HepG2 (cell line): ENCODE data around the gene PTH2. TPM values are rescaled to one million over a fixed set of nuclear protein-coding genes. Genes with fewer than 3 reads are reported as not detected.

Source experiments
- ATAC-seq: fragments of 200-7000 bp; cut with Tn5 transposase; 3 replicates; pipeline ENCODE4 v1.9.1; 2020; ENCODE audit warnings: mild to moderate bottlenecking, moderate library complexity
- BruUV-seq: library from RNA; stranded (reverse); fragments of 400-500 nt; replicated peaks from 2 replicates; lab custom pipeline; 2021; lab: Mats Ljungman, UMichigan
- CTCF ChIA-PET: fragments of 300-600 bp; formaldehyde crosslinking; extraction: SDS; loops from one replicate; lab custom pipeline; 2021; ENCODE audit warnings: low total read pairs, inconsistent platforms, low intra/inter-chr PET ratio; lab: Yijun Ruan, JAX
- POLR2A ChIA-PET: fragments of 350-600 bp; sonication (Branson Sonifier 250); formaldehyde crosslinking; loops from one replicate; lab custom pipeline; 2020; ENCODE audit warnings: antibody characterized with exemption, inconsistent platforms; lab: Yijun Ruan, JAX
- DNase-seq: peaks from one replicate; pipeline ENCODE4 v3.0.0-alpha.2; 2015; ENCODE audit warnings: low spot score
- FAIRE-seq: peaks from 3 replicates; lab custom pipeline; 2011; peaks lifted over from hg19 to GRCh38; lab: Jason Lieb, UNC
- H2AFZ ChIP-seq: one replicate; pipeline ENCODE4 v1.6.1; 2011; ENCODE audit warnings: low read length, inconsistent platforms
- H3K27ac ChIP-seq: fragments of 300-600 bp; 3 replicates; pipeline ENCODE4 v1.8.0; 2011; ENCODE audit warnings: mixed run types, mild to moderate bottlenecking, mixed read lengths, low read length, inconsistent platforms; ENCODE audit not compliant: insufficient read depth; ENCODE audit errors: extremely low read length
- H3K27me3 ChIP-seq, 2 experiments: fragments of 200-600 bp in 1 of 2; 2 replicates in 1 of 2; 3 replicates in 1 of 2; pipeline versions ENCODE4 v1.6.0 to v1.8.0; 2011; ENCODE audit warnings: low read length in 2 of 2, mild to moderate bottlenecking in 2 of 2, moderate library complexity in 2 of 2, inconsistent platforms in 1 of 2; ENCODE audit not compliant: insufficient read depth in 2 of 2, control insufficient read depth in 1 of 2
- H3K36me3 ChIP-seq, 2 experiments: fragments of 200-600 bp in 1 of 2; replicated peaks in 1 of 2; 2 replicates in 1 of 2; 3 replicates in 1 of 2; pipeline versions ENCODE4 v1.5.1 to v1.8.0; 2011; ENCODE audit warnings: low read length in 2 of 2, inconsistent platforms in 1 of 2; ENCODE audit not compliant: insufficient read depth in 2 of 2, control insufficient read depth in 1 of 2
- H3K4me1 ChIP-seq: 2 replicates; pipeline ENCODE4 v1.5.1; 2012; ENCODE audit warnings: low read length, inconsistent platforms; ENCODE audit not compliant: insufficient read depth
- H3K4me2 ChIP-seq: 2 replicates; pipeline ENCODE4 v1.6.0; 2011; ENCODE audit warnings: low read depth, low read length, inconsistent platforms
- H3K4me3 ChIP-seq, 3 experiments: fragments of 200-600 bp in 1 of 3; sonication (generic), shearing (Covaris generic) in 1 of 3; replicated peaks in 1 of 3; 2 replicates each; pipeline ENCODE4 v1.5.1; 2011 to 2016; ENCODE audit warnings: low read length in 3 of 3, inconsistent platforms in 2 of 3, low read depth in 2 of 3, mild to moderate bottlenecking in 2 of 3, control low read depth in 1 of 3, mixed read lengths in 1 of 3; ENCODE audit not compliant: insufficient read depth in 1 of 3
- H3K79me2 ChIP-seq: one replicate; pipeline ENCODE4 v1.6.1; 2011; ENCODE audit warnings: low read length, inconsistent platforms; ENCODE audit not compliant: insufficient read depth
- H3K9ac ChIP-seq: 2 replicates; pipeline ENCODE4 v1.6.0; 2011; ENCODE audit warnings: mild to moderate bottlenecking, low read depth, low read length, inconsistent platforms; ENCODE audit not compliant: insufficient read depth
- H3K9me3 ChIP-seq: 2 replicates; pipeline ENCODE4 v1.5.1; 2012; ENCODE audit warnings: mild to moderate bottlenecking, low read length
- H4K20me1 ChIP-seq: 2 replicates; pipeline ENCODE4 v1.6.0; 2011; ENCODE audit warnings: inconsistent platforms, mild to moderate bottlenecking, low read length, moderate library complexity; ENCODE audit not compliant: insufficient read depth
- NR2C2 ChIP-seq: sonication (generic); formaldehyde crosslinking; IDR thresholded peaks from 2 replicates; pipeline ENCODE4 v1.4.0; 2020; ENCODE audit warnings: missing genetic modification reagents, mild to moderate bottlenecking, moderate library complexity, borderline replicate concordance
- SMAD9 ChIP-seq: sonication (generic); formaldehyde crosslinking; IDR thresholded peaks from 2 replicates; pipeline ENCODE4 v1.5.1; 2020; ENCODE audit warnings: mild to moderate bottlenecking, missing genetic modification reagents
- SRY ChIP-seq: sonication (generic); formaldehyde crosslinking; IDR thresholded peaks from 2 replicates; pipeline ENCODE4 v1.8.0; 2022; ENCODE audit warnings: mild to moderate bottlenecking, missing genetic modification reagents
- ZBTB3 ChIP-seq: sonication (generic); formaldehyde crosslinking; IDR thresholded peaks from 2 replicates; pipeline ENCODE4 v1.4.0; 2020; ENCODE audit warnings: low read depth, mild to moderate bottlenecking, moderate library complexity, missing genetic modification reagents, borderline replicate concordance
- ZNF564 ChIP-seq: sonication (generic); formaldehyde crosslinking; IDR thresholded peaks from 2 replicates; pipeline ENCODE4 v1.8.1; 2023; ENCODE audit warnings: mild to moderate bottlenecking, missing genetic modification reagents
- ZNF605 ChIP-seq: sonication (generic); formaldehyde crosslinking; IDR thresholded peaks from 2 replicates; pipeline ENCODE4 v1.8.0; 2022; ENCODE audit warnings: mild to moderate bottlenecking, missing genetic modification reagents
- WGBS: methylation state at CpG from one replicate; pipeline ENCODE4 v1.1.6; 2017; ENCODE audit warnings: low lambda C conversion rate; 5-methylcytosine and 5-hydroxymethylcytosine counted together
- in situ Hi-C: cut with HindIII; loops from 2 replicates; pipeline ENCODE4 v1.10.0; 2017; ENCODE audit warnings: low pct_unique_long_range_greater_than_20kb; ENCODE audit not compliant: extremely low pct_ligation_motif_present
- intact Hi-C: fragments of 100-400 bp; cut with micrococcal nuclease; formaldehyde crosslinking; loops from one replicate; pipeline ENCODE4 v1.10.0; 2022; ENCODE audit not compliant: unreplicated experiment
- polyA plus RNA-seq, 8 experiments: library from polyadenylated mRNA; depleted of rRNA in 3 of 8; stranded (reverse) in 7 of 8; unstranded in 1 of 8; fragments of >200 nt; fragmentation: Illumina TruSeq in 4 of 8; extraction: Trizol in 4 of 8; gene quantifications; 2 replicates each; pipeline versions ENCODE4 v1.2.1 to v1.2.3, GENCODE V29; 2011 to 2016; ENCODE audit warnings: low read depth in 4 of 8, missing spikeins in 1 of 8, mixed read lengths in 1 of 8; ENCODE audit not compliant: insufficient read depth in 1 of 8
- total RNA-seq, 5 experiments: library from RNA; depleted of rRNA; stranded (reverse); fragments of >200 nt; fragmentation: Illumina TruSeq; extraction: Trizol; gene quantifications; 2 replicates each; pipeline ENCODE4 v1.2.3, GENCODE V29; 2016; ENCODE audit warnings: low read depth in 1 of 5
- TF ChIP-seq, protein P1 (sequence below): IDR thresholded peaks from 2 replicates; pipeline ENCODE4 v1.6.1; 2016; ENCODE audit warnings: missing compliant biosample characterization, missing genetic modification reagents, borderline replicate concordance
- TF ChIP-seq, protein P2 (sequence below): sonication (generic); formaldehyde crosslinking; IDR thresholded peaks from 2 replicates; pipeline ENCODE4 v1.5.0; 2020; ENCODE audit warnings: missing genetic modification reagents, mild to moderate bottlenecking, borderline replicate concordance
- TF ChIP-seq, protein P3 (sequence below): sonication (generic); formaldehyde crosslinking; conservative IDR thresholded peaks from 2 replicates; pipeline ENCODE4 v1.8.0; 2022; ENCODE audit warnings: missing genetic modification reagents

The PTH2 gene
- total and polyA plus RNA-seq, 2 of the 13 experiments (the other 11 are each of a cell fraction or from before 2014, with no cell fraction given): not detected

DNA sequence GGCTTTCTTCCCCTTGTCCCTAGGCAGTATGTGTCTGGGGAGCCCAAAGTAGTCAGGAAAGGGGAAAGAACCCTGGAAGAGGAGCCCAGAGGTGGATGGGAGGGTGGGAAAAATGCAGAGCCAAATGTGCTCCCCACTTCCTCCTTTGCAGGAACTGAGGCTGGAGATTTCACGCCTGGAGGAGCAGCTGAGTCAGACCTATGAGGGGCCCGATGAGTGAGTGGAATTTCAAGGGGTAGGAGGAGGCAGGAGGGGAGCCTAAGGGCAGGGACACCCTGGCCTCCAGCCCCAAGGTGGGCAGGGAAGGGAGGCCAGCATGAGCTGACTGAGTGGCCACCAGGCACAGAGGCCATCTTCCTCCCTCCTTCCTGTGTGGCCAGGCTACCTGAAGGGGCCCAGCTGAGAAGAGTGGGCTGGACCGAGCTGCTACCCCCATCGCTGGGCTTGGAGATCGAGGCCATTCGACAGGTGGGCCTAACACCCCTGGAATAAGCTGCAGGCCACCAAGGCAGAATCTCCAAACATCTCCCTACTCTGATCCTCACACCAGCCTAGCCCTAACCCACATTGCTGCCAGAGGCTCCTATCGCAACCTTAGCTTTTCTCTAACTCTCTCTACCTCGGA lies 14.3 kb downstream of the PTH2 start (continued):
- TF ChIP-seq, protein P1, sequence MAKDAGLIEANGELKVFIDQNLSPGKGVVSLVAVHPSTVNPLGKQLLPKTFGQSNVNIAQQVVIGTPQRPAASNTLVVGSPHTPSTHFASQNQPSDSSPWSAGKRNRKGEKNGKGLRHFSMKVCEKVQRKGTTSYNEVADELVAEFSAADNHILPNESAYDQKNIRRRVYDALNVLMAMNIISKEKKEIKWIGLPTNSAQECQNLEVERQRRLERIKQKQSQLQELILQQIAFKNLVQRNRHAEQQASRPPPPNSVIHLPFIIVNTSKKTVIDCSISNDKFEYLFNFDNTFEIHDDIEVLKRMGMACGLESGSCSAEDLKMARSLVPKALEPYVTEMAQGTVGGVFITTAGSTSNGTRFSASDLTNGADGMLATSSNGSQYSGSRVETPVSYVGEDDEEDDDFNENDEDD (CRISPR knock-in tag): no peak
- TF ChIP-seq ZBTB3 (CRISPR knock-in tag): no peak
- no peak for TF ChIP-seq NR2C2 (CRISPR knock-in tag)
- no peak for TF ChIP-seq SMAD9 (CRISPR knock-in tag)
- TF ChIP-seq SRY (CRISPR knock-in tag): no peak
- no peak for TF ChIP-seq ZNF605 (CRISPR knock-in tag)
- TF ChIP-seq, protein P2, sequence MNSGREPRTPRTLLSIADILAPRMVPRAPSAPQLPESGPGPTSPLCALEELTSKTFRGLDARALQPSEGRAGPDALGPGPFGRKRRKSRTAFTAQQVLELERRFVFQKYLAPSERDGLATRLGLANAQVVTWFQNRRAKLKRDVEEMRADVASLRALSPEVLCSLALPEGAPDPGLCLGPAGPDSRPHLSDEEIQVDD (CRISPR knock-in tag): no peak
- TF ChIP-seq, protein P3, sequence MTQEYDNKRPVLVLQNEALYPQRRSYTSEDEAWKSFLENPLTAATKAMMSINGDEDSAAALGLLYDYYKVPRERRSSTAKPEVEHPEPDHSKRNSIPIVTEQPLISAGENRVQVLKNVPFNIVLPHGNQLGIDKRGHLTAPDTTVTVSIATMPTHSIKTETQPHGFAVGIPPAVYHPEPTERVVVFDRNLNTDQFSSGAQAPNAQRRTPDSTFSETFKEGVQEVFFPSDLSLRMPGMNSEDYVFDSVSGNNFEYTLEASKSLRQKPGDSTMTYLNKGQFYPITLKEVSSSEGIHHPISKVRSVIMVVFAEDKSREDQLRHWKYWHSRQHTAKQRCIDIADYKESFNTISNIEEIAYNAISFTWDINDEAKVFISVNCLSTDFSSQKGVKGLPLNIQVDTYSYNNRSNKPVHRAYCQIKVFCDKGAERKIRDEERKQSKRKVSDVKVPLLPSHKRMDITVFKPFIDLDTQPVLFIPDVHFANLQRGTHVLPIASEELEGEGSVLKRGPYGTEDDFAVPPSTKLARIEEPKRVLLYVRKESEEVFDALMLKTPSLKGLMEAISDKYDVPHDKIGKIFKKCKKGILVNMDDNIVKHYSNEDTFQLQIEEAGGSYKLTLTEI: no peak

DNA sequence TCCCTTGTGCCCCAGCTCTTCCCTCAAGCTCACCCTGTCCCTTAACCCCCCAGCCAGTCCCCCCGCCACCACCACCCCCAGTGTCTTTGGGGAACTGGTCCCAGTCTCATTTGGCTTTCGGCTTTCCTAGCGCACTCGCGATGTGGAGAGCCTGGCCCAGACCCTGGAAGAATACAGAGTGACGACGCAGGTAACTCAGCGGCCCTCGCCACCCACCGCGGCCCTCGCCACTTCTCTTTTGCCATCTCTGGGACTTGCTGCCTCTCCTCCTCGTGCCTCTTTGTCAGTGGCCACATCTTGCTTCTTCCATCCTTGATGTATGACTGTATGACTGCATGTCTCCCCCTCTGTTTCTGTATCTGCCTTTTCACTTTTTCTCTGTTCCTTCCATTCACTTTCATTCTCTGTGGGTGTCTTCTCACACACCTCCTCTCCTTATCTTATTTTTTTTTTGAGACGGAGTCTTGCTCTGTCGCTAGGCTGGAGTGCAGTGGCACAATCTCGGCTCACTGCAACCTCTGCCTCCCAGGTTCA lies 15.7 kb downstream of the PTH2 start:
- DNase-seq (no peak), FAIRE-seq (no peak), ATAC-seq (no peak)
- H3K4me2 ChIP-seq: no peak overlapping the region
- no peak overlapping the region for H3K4me3 ChIP-seq
- no peak for TF ChIP-seq ZNF564 (CRISPR knock-in tag)
- WGBS: 66% methylated on average over 16 of the region's 16 CpGs
- no peak overlapping the region for H3K27ac ChIP-seq
- H2AFZ ChIP-seq: no peak overlapping the region
- no peak overlapping the region for H3K9ac ChIP-seq
- ChIA-PET CTCF (no interaction called here), POLR2A (no interaction called here)
- in situ Hi-C loops: no loop called here
- intact Hi-C loops: no loop called here
- peaks cover 11 to 24% of the 10 kb centered on the region in 2 experiments; a peak in 4 of 5 replicates for H3K27me3 ChIP-seq
- H3K9me3 ChIP-seq: no peaks in the 10 kb centered on the region
- H3K79me2 ChIP-seq: no peaks in the 10 kb centered on the region
- no peaks in the 10 kb centered on the region for H3K4me1 ChIP-seq
- no peaks in the 10 kb centered on the region for H3K36me3 ChIP-seq
- no TSS peak for BruUV-seq
- H4K20me1 ChIP-seq: no peaks in the 10 kb centered on the region
